ENCODE results near the gene NHS.

NHS gene

GRCh38 chrX:17374619-17375366, at the start of gene NHS:
TSS of gene NHS (plus strand) at chrX:17375200. CDS start at chrX:17375758, 558 bp downstream.
- peak in 1 of 2 experiments; percentile 42 for DNase-seq

- DNase-seq = no peak
Observed at GRCh38 chrX:17328837-17329236, 46.2 kb upstream of the NHS start.

DNA sequence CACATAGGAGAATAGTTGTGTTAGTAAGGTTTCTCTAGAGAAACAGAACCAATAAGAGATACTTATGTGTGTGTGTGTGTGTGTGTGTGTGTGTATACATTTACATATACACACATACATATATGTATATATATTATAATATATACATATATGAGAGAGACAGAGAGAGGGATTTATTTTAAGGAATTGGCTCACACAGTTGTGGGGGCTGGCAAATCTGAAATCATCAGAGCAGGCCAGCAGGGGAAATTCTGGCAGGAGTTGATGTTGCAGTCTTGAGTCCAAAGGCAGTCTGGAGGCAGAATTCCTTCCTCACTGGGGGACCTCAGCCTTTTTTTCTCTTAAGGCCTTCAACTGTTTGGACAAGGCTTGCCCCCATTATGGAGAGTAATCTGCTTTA, 38.6 kb upstream of the NHS start:
- DNase-seq = no peak

- no peak for DNase-seq
Observed at GRCh38 chrX:17355976-17356375, 19.0 kb upstream of the NHS start.

DNA sequence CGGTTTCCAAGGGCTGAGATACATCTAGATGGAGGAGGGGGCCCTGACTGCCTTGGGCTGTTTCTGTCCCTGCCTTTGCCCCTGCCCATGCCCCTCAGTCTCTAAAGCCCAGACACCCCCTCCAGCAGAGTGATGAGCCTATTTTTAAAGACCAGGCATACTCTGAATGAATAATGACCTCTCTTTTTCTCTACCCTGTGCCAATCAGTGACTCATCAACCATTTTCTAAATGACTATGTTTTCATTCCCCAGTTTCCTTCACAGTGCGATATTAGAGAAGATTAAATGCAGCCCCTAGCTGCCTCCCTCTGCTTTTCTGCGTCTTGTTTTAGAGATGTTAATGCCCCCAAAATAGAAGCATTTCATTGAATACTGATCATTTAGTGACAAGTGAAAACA, 15.5 kb upstream of the NHS start:
- no peak for DNase-seq

GRCh38 chrX:17361620-17362019, 13.4 kb upstream of the NHS start:
- peak in 1 of 2 experiments; percentile 34 for DNase-seq

- no peak for DNase-seq
Observed at GRCh38 chrX:17368002-17368401, 7.0 kb upstream of the NHS start.

DNA sequence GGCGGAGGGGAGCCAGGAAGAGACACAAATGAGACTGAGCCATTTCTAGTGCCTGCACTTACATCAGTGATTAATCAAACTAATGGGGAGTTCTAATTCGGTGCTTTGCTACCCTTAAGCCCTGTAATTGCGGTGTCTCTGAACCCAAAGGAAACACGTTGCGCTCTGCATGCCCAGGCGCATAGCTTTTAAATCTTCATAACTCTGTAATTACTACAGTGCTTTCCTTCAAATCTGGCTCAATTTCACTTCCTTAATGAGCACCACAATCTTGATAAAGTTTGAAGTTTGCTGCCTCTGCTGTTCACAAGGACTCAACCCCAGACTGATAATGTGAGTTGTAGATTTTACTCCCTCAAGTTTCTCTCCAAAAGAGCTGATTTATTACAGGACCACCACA, 5.7 kb upstream of the NHS start:
- DNase-seq = no peak

DNA sequence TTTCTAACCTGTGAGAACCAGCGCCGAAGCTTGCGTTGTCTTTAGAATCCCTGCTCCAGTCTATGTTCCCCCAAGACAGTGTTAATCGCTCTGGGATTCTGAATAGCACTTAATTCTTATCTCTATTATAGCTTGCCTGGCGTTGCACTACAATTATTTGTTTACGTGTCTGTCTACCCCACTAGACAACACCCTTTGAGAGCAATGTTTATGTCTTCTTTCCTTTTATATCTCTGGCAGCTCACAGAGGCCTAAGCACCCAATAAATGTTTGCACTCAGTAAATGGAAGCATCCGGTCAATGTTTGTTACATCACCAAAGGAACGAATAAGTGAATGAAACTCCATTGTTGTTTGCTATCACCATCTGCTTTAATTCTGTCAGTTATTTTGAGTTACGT, 4.8 kb upstream of the NHS start:
- no peak for DNase-seq

DNA sequence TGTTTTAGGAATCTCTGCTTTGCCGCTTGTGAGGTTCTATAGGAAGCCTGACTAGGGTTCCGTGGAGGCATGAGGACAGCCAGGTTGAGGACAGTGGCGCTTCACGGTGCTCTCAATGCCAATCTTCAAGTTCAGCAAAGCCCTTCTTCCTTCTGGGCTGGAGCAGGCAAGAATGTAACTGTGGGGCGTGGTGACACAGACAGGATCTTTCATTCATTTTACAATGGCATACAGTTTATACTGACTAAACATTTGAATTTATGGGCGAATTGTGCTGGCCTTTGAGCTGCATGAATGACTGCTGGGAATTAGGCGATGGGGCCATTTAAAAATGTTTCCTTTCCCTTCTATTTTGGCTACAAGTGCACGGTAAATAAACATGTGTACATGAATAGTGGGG, 2.9 kb upstream of the NHS start:
- DNase-seq = no peak

GRCh38 chrX:17373337-17373736, 1.7 kb upstream of the NHS start:
- no peak for DNase-seq

GRCh38 chrX:17375367-17375636, 302 bp downstream of the NHS start:
- DNase-seq = no peak

- no peak for DNase-seq
Observed at GRCh38 chrX:17375637-17376430, 834 bp downstream of the NHS start.

GRCh38 chrX:17376431-17377077, 1.6 kb downstream of the NHS start:
- DNase-seq = no peak

GRCh38 chrX:17377091-17377717, 2.2 kb downstream of the NHS start:
- no peak for DNase-seq

DNA sequence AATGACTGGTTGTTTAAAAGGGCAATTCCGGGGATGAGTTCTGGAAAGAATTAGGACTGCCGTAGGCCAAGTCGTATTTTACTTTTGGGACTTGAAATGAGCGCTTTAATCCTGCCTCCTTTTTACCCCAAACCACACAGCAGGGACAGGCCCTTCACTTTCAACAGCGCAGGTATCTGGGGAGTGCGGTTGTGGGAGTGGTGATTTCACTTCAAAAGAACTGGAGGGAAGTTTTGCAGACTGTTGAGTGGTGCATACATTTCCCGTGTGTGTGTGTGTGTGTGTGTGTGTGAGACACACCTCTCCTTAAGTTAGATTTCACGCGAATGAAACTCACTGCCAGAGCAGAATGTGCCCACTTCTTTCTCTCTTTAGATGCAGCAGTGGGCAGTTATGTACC, 2.8 kb downstream of the NHS start:
- DNase-seq = no peak

DNA sequence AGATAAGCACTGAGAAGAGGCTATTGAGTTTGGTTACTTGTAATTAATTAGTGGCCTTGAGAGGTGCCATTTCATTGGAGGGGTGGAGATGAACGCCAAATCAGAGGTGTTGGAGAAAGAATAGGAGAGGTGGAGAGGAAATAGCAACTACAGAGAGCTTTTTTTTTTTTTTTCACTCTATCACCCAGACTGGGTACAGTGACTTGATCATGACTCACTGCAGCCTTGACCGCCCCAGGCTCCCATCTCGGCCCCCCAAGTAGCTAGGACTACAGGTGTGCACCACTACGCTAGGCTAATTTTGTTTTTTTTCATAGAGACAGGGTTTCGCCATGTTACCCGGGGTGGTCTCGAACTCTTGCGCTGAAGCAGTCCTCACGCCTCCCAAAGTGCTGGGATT, 5.2 kb downstream of the NHS start:
- DNase-seq = no peak

GRCh38 chrX:17390419-17390850, 15.4 kb downstream of the NHS start:
- no peak for DNase-seq

DNA sequence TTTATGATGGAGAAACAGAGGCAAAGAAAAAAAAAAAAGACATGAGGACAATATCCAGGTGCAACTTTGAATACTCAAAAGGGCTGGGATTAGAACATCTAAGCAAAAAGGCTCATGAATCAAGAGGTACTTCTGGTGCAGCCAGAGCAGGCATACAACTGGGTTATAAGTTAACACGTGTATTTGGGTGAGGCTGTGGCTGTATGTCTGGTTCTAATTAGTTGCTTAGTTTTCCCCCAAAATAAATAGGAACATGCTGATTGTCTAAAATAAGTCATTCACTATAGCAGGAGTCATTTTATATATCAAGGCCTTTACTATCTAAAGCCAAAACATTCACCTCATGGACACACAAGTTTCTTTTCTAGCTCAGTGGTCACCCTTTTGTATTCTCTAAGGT, 20.2 kb downstream of the NHS start:
- no peak for DNase-seq

DNA sequence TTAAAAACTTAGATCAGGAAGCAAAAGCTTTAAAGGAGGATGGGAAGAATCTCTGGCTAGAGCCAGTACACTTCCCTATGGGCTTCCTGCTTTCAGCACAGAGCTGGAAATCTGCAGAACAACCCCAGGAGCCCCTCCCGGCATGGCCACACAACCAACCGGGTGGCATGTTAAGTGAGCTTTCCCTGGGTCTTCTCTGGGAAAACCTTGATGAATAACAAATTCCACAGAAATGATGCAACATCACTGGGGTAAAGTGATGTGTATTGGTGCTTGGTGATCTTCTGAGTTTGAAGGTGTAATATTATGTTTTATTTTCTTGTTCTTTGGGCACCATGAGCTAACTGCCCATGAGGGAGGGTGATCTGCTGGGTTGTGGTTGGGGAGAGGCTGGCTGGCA, 22.1 kb downstream of the NHS start:
- no peak for DNase-seq

DNA sequence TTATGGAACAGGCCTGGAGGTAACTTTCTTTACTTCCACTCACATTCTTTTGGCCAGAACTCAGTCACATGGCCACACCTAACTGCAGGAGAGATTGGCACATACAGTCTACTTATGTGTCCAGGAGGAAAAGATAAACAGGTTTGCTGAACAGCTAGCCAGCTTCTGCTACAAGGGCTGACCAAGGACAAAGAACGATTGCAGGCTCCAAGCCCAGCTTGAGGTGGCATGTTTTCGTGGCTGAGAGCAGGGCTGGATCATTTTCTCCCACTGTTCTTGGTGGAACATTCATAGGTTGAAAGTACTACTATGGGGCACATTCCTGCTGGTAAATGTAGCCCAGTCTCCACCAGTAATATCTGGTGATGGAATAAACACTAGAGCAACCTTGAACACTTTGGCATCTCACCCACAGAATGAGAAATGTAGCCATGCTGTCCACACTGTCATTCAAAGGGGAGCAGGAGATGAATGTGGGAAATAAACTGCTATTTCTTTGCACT, 28.2 kb downstream of the NHS start:
- DNase-seq = no peak

GRCh38 chrX:17403972-17404371, 29.0 kb downstream of the NHS start:
- no peak for DNase-seq

DNA sequence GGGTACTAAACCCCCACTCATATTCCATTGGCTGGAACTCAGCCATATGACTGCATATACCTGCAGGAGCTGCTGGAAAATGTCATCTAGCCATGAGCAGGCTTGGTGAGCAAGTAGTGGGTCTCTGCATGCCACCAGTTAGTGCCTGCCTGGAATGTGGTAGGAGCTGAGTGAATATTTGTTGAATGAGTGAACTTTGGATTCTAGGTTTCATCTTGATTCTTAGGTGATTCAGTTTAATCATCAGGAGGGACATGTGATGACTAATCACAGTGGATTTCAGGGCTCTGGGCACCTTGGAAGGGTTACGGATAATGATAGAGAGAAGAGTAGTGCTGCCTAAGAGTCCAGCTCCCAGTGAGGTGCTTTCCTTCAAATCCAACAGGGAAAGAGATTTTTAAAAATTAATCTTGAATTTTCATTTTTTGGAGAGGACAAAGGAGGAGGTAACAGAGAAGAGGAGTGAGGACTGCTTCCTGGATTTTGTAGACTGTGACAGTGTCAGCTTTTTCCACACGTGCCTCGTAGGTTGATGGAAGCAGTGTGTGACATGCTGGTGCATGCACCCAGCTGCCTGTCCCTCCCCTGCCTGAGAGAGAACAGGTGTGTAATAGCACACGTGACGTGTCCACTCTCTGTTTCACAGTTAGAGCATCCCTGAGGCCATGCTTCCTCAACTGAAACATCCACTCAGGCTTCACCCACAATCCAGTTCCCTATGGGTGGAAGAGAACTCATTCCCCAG, 30.4 kb downstream of the NHS start:
- DNase-seq = no peak

All from NCI-H446 (cell line).